NCI-H82 (cell line): ENCODE data around the gene ICAM3.

Experiments used
- DNase-seq: peaks from one replicate; lab custom pipeline; 2025; lab: John Stamatoyannopoulos, UW

ICAM3 gene

DNA sequence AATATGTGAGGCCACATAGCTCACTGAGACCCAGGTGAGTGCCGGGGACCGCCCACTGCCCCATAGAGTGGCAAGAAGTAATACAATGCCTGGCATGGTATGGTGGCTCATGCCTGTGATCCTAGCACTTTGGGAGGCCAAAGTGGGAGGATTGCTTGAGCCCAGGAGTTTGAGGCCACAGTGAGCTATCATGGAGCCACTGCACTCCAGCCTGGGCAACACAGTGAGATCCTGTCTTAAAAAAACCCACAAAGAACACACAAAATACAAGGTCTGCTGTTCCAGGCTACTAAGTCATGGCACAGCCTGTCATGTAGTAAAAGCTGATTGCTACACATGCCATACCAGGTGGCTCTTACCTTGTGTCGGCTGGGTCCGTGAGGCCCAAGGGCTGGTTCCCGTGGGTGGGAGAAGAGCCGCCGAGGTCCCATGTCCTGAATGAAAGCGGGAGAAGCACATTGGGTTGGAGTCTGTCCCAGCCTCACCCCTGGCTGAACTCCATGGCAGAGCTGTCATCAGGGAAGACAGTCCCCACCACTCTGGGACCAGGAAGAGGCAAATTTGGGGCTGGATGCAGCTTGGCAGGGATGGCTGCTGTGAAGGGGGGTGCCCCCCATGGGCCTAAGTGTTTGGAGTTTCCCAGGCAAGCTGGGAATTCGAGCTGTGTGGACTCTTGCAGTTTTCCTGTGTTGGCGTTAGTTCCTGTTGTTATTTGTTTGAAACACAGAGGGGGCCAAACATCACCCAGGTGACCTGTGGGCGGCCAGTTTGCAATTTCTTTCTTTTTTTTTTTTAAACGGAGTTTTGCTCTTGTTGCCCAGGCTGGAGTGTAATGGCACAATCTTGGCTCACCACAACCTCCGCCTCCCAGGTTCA, 20.4 kb downstream of the ICAM3 start:
- DNase-seq: no peak

- DNase-seq: no peak
Measured at GRCh38 chr19:10317857-10318462, 21.5 kb downstream of the ICAM3 start.

GRCh38 chr19:10317045-10317856, 22.2 kb downstream of the ICAM3 start:
- no peak for DNase-seq

DNA sequence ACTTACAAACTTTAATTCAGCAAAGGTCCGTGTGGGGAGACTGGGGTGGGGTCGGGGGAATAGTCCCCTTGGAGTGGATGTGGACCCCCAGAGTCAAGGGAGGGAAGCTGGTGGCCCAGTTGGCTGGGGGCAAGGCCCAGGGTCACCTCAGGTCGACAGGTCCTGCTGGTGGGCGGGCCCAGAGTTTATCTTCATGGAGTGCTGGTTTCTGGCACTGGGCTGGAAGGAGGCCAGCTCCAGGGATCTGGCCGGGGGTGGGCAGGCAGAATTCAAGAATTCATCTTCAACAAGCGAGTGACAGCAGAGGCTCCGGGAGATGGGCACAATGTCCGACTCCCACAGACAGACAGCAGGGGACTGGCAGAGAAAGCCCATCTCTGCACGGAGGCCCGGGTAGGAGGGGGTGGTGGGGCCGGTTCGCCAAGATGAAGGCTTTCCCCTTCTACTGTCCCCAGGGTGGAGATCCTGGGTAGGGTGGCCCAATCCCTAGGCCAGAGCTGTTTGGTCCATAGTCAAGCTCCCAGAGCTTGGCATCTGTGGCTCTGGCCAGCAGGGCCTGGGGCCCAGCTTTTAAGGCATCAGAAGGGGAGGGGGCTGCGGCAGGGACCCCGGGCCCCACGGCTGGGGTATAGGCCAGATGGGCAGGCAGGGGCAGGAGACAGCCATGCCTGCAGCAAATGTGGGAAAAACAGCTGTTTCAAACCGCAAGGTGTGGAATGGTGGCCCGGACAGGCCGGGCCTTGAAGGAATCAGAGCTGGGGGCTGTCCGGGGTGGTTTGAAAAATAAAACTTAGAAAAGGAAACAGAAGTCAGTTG, 23.0 kb downstream of the ICAM3 start:
- peak; percentile 40 for DNase-seq

- peak; percentile 90 for DNase-seq
Measured at GRCh38 chr19:10315335-10316214, 23.8 kb downstream of the ICAM3 start, which contains the start of gene FDX2. Gene FDX2, minus strand, starts transcription at chr19:10316015. Its CDS starts 19 bp downstream, at chr19:10315996.

DNA sequence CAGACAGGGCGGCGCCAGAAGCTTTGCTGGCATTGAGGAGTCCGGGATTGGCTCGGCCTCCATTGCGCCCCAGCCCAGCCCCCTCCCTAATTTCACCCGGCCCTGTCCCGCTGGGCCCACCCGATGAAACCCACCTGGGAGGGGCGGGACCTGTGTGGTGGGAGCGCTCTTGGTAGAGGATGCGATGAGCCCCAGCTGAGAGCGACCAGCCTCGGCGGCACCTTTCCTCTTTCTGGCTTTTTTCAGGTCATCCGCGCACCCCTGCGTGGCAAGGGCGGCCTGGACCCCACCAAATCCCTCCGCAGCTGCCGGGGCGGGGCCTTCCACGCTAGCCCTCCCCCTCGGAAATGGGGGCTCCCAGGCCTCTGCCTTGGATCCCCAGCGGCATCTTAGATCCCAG, 30.0 kb downstream of the ICAM3 start, which contains the start of gene ZGLP1:
TSS of gene ZGLP1 (minus strand) at position 393 of the 400 bp plus-strand sequence.
- DNase-seq: no peak

- no peak for DNase-seq
Measured at GRCh38 chr19:10306327-10306726, 33.1 kb downstream of the ICAM3 start.

DNA sequence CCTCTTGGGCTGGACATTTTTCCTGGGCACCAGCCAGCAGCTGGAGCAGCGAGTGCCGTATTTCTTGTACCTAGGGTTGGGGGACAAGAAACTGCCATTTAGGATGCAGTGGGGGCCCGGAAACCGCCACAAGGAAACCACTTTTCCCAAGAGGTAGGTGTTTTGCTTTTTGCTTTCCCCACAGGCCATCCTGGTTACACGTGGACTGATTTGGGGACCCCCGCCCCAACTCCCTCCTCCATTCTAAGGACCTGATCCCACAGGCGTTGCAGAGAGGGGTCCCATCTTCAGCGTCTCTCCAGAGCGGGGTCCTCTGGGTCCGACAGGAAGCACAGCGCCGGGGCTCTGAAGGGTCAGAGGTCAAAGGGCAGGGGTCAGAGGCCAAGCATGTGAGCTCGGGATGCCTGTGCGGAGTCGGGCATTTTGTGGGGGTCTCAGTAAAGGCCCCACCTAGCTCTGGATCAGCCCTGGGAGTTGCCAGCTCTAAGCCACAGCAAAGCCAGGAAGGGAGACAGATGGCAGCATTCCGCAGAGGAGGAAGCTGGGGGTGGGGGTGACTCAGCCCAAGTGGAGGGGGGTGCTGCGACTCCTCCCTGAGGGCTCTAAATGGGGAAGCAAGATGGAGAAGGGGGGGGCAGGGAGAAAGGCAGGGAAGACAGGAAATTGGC, 34.2 kb downstream of the ICAM3 start:
- peak; percentile 70 for DNase-seq

DNA sequence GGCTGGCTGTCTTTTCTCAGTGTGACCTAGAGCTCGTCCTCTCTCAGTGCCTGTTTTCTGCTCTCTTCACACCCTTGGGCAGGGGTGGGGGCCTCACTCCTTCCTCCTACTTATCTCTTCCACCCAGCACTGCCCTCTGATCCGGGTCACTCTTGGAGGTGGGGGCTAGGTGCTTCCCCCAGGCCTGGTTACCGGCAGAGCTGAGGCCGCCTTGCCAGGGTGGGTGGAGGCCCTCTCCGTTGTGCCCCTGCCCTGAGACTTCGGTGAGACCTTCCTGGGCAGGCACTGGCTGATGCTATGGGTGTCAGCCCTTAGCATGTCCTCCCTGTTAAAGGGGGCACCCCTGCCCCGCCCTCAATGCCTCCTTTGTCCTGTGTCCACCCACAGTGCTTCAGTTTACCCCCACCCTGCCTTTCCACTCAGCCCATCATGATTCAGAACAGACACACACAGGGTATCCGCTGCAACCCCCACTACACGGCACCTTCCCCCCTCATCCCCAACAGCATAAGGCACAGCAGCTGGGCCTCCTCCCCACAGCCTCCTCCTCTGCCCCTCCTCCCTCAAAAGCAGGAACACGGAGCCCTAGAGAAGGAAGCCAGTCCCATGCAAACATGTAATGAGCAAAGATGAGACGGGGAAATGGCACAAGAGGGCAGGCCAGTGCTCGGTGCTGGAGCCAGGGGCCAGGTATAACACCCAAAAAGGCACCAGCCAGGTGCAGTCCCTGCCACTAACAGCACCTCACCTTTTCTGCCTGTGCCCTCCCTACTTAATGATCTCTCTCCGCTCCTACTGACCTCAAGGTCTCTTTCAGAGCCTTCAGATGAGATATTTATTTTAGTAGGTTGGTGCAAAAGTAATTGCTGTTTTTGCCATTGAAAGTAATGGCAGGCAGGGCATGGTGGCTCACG, 39.6 kb downstream of the ICAM3 start:
- peak; percentile 75 for DNase-seq

GRCh38 chr19:10295847-10296591, 43.4 kb downstream of the ICAM3 start:
- no peak for DNase-seq

DNA sequence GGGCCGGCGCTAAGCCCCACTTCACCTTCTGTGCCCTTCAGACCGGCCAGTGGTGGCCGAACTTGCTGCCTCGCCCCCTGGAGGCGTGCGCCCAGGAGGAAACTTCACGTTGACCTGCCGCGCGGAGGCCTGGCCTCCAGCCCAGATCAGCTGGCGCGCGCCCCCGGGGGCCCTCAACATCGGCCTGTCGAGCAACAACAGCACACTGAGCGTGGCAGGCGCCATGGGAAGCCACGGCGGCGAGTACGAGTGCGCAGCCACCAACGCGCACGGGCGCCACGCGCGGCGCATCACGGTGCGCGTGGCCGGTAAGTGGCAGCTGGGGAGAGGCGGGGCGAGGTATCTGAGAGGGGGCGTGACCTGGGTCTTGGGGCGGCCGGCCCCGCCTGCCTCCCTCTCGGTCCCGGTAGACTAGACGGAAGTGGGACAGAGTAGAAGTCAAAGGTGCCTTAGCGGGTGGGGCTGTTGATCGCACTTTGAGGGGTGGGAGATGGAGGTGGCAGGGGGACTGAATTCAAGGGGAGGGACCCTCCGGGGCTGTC, 44.0 kb downstream of the ICAM3 start:
- DNase-seq: no peak

- DNase-seq: no peak
Measured at GRCh38 chr19:10294368-10294697, 45.1 kb downstream of the ICAM3 start.

- no peak for DNase-seq
Measured at GRCh38 chr19:10293637-10294367, 45.6 kb downstream of the ICAM3 start.

- peak; percentile 82 for DNase-seq
Measured at GRCh38 chr19:10292789-10293636, 46.4 kb downstream of the ICAM3 start.

GRCh38 chr19:10292206-10292788, 47.1 kb downstream of the ICAM3 start:
- peak; percentile 98 for DNase-seq
